HS-5 (cell line): Measurements from ENCODE around the gene GRIN3B.

Experiments used
- DNase-seq: peaks from one replicate; pipeline ENCODE4 v3.0.0-alpha.2; 2012; ENCODE audit warnings: low read depth

The GRIN3B gene

GRCh38 chr19:1041835-1042685, 41.8 kb downstream of the GRIN3B start:
- DNase-seq, result no peak

DNA sequence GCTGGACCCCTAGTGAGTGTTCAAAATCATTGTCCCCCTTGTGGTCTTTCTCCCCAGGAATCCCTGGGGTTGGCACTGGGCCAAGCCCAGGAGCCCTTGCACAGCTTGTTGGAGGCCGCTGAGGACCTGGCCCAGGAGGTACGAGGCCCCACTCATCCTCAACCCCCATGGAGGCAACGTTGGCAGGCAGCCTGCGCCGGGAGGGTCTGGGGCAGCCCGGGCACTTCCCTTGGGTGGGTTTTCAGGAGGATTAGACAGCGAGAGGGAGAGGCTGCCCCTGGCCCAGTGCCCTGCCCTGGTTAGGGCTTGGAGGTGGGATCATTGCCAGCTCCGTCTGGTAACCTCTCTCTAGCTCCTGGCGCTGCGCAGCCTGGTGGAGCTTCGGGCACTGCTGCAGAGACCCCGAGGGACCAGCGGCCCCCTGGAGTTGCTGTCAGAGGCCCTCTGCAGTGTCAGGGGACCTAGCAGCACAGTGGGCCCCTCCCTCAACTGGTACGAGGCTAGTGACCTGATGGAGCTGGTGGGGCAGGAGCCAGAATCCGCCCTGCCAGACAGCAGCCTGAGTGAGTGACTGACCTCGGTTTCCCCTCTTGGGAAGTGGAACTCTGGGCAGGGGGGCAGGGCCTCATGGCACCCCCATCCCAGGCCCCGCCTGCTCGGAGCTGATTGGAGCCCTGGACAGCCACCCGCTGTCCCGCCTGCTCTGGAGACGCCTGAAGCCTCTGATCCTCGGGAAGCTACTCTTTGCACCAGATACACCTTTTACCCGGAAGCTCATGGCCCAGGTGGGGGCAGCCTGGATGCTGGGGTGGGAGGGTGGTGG, 42.7 kb downstream of the GRIN3B start:
- DNase-seq, result no peak

DNA sequence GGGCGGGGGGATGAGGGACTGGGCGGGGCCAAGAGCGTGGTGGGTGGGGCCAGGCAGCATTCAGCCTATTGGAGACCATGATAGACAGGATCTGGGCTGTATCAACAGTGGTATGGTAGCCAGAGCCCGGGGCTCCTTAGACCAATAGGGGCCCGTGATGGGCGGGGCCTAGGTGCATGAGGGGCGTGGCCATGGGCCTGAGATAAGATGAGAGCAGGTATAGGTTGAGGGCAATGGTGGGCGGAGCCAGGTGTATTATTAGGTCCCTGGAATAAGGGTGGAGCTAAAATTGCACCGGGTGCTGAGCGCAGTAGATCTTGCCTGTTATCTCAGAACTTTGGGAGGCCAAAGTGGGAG, 45.0 kb downstream of the GRIN3B start:
- DNase-seq, result no peak

GRCh38 chr19:1046117-1046626, 46.0 kb downstream of the GRIN3B start:
- DNase-seq, result no peak

- no peak for DNase-seq
Observed at GRCh38 chr19:1046836-1047695, 46.8 kb downstream of the GRIN3B start.

DNA sequence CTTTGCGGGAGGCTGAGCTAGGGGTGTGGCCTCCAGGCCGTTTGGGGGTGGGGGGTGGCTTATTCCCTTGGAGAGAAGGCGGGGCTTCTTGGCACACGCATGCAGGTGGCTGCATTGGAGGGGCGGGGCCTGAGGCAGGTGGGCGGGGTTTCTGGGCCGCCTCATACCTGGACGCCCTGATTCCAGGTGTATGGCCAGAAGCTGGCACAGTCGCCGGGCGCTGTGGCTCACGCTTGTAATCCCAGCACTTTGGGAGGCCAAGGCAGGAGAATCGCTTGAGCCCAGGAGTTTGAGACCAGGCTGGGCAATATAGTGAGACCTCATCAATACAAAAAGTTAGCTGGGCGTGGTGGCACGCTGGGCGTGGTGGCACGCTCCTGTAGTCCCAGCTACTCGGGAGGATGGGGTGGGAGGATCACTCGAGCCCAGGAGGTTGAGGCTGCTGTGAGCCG, 47.5 kb downstream of the GRIN3B start:
- DNase-seq, result no peak

DNA sequence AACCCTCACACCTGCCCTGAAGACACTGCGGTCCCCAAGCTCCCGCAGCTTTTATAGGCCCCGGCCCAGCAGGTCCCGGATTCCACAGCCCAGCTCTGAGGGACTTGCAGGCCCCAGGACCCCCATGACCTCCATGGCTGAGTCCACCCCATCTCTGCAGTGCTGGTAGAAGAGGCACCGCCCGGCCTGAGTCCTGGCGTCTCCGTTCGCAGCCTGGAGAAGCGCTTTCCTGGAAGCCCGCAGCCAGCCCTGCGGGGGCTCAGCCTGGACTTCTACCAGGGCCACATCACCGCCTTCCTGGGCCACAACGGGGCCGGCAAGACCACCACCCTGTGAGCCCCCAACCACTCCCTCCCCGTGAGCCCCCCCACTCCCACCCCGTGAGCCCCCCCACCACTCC, 48.9 kb downstream of the GRIN3B start:
- DNase-seq, result no peak

DNA sequence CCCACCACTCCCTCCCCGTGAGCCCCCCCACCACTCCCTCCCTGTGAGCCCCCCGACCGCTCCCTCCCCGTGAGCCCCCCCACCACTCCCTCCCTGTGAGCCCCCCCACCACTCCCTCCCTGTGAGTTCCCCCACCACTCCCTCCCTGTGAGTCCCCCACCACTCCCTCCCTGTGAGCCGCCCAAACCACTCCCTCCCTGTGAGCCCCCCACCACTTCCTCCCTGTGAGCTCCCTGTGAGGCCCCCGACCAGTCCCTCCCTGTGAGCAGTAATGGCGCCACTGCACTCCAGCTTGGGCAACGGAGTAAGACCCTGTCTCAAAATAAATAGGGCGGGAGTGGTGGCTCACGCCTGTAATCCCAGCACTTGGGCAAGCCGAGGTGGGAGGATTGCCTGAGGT, 49.6 kb downstream of the GRIN3B start:
- no peak for DNase-seq

- DNase-seq, result no peak
Observed at GRCh38 chr19:1050989-1051788, 51.0 kb downstream of the GRIN3B start.

- DNase-seq, result no peak
Observed at GRCh38 chr19:1051791-1052190, 51.6 kb downstream of the GRIN3B start.

DNA sequence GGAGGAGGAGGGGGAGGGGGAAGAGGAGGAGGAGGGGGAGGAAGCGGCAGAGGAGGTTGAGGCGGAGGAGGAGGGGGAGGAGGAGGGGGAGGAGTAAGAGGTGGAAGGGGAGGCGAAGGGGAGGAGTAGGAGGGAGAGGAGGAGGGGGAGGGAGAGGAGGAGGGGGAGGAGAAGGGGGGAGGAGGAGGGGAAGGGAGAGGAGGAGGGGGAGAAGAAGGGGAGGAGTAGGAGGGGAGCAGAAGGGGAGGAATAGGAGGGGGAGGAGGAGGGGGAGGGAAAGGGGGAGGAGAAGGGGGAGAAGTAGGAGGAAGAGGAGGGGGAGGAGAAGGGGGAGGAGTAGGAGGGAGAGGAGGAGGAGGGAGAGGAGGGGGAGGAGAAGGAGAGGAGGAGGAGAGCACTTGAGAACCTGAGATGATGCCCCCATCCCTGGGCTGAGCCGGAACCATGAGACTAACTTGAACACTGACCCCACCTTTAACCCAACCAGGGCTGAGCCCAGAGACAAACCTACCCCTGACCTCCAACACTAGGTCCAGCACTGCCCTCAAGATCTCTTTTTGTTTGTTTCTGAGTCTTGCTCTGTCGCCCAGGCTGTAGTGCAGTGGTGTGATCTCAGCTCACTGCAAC, 52.2 kb downstream of the GRIN3B start:
- no peak for DNase-seq

- DNase-seq, result no peak
Observed at GRCh38 chr19:1053176-1054101, 53.2 kb downstream of the GRIN3B start.

DNA sequence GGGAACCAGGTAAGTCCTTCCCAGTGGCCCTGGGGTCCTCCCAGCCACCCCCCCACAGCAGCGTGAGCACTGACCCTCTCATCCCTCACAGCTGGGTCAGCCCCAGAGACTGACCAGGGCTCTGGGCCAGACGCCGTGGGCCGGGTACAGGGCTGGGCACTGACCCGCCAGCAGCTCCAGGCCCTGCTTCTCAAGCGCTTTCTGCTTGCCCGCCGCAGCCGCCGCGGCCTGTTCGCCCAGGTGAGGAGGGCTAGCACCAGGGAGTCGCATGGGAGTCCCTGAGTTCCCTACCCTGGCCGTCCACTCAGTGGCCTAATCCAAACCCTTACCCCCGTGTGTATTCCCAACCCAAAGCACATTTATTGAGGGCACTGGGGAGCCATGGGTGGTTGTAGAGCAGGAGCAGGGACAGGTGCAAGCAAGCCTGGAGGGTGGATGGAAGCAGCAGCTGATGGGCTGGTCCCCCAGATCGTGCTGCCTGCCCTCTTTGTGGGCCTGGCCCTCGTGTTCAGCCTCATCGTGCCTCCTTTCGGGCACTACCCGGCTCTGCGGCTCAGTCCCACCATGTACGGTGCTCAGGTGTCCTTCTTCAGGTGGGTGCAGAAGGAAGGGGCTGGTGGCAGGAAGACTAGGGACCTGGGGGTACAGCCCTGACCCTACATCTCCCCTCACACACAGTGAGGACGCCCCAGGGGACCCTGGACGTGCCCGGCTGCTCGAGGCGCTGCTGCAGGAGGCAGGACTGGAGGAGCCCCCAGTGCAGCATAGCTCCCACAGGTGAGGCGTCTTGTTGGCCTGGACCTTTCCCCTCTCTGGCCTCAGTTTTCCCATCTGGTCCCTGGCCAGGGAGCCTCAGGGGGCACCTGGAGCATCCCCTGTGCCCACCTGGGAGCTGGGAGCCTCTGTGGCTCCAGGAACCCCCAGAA, 54.1 kb downstream of the GRIN3B start:
- no peak for DNase-seq

GRCh38 chr19:1055028-1055425, 54.8 kb downstream of the GRIN3B start:
- no peak for DNase-seq

DNA sequence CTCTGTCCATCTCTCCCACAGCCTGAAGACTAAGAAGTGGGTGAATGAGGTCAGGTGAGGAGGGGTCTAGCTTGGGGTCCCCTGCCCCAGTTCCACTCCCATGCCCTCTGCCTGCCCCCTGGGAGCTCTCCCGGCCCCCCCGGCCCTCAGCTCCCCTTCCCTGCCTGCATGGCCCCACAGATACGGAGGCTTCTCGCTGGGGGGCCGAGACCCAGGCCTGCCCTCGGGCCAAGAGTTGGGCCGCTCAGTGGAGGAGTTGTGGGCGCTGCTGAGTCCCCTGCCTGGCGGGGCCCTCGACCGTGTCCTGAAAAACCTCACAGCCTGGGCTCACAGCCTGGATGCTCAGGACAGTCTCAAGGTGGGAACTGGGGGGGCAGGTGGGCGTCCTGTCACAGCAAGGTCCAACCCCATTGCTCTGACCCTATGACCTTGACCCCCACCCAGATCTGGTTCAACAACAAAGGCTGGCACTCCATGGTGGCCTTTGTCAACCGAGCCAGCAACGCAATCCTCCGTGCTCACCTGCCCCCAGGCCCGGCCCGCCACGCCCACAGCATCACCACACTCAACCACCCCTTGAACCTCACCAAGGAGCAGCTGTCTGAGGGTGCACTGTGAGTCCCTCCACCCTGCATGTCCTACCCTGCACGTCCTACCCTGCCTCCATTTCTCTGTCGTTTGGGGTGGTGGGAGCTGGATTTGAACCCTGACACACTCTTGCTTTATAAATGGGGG, 55.8 kb downstream of the GRIN3B start:
- DNase-seq, result no peak

GRCh38 chr19:1057176-1057855, 57.1 kb downstream of the GRIN3B start:
- DNase-seq, result no peak

GRCh38 chr19:1058112-1058511, 57.9 kb downstream of the GRIN3B start:
- DNase-seq, result no peak
